Retinal pigment epithelial cell (primary cell): ENCODE results near the gene CAPZA1.
"Not testable (repeated sequence)": the region's sequence is repeated elsewhere in the genome, so short reads cannot be mapped to it uniquely, and the experiment has no call there.

Experiments used
- DNase-seq: peaks from one replicate; pipeline ENCODE4 v3.0.0-alpha.2; 2010; ENCODE audit warnings: low read depth
- H3K4me3 ChIP-seq: 2 replicates; pipeline ENCODE4 v1.5.1; 2011; ENCODE audit warnings: mild to moderate bottlenecking, low read length, control low read depth, moderate library complexity
- CTCF ChIP-seq: conservative IDR thresholded peaks from 2 replicates; pipeline ENCODE4 v1.5.1; 2011; ENCODE audit warnings: low read depth, low read length, control low read depth, inconsistent platforms

CAPZA1 gene

GRCh38 chr1:112637254-112638109 is 17.9 kb downstream of the CAPZA1 start:
- TF ChIP-seq CTCF = no peak
- DNase-seq = no peak
- no peak overlapping the region for H3K4me3 ChIP-seq

- no peak overlapping the region for H3K4me3 ChIP-seq
- no peak for TF ChIP-seq CTCF
- no peak for DNase-seq
Measured at GRCh38 chr1:112638110-112638428, 18.4 kb downstream of the CAPZA1 start.

- H3K4me3 ChIP-seq, DNase-seq: not testable (repeated sequence)
Measured at GRCh38 chr1:112640437-112640836, 20.8 kb downstream of the CAPZA1 start.

GRCh38 chr1:112643080-112643479 is 23.4 kb downstream of the CAPZA1 start:
- TF ChIP-seq CTCF = no peak
- no peak for DNase-seq
- no peak overlapping the region for H3K4me3 ChIP-seq

- TF ChIP-seq CTCF = no peak
- no peak for DNase-seq
- no peak overlapping the region for H3K4me3 ChIP-seq
Measured at GRCh38 chr1:112646225-112646624, 26.6 kb downstream of the CAPZA1 start.

- H3K4me3 ChIP-seq = no peak overlapping the region
- TF ChIP-seq CTCF = no peak
- no peak for DNase-seq
Measured at GRCh38 chr1:112651205-112651604, 31.6 kb downstream of the CAPZA1 start.

GRCh38 chr1:112665857-112666256 is 46.2 kb downstream of the CAPZA1 start:
- no peak overlapping the region for H3K4me3 ChIP-seq
- TF ChIP-seq CTCF = no peak
- no peak for DNase-seq
